Kidney capillary endothelial cell (primary cell): ENCODE measurements around the gene TEX261.
"Not testable (repeated sequence)": the region's sequence is repeated elsewhere in the genome, so short reads cannot be mapped to it uniquely, and the experiment has no call there.

Experiments used
- DNase-seq: peaks from one replicate; pipeline ENCODE4 v3.0.0-alpha.2; 2018; ENCODE audit warnings: low spot score

The TEX261 gene

DNA sequence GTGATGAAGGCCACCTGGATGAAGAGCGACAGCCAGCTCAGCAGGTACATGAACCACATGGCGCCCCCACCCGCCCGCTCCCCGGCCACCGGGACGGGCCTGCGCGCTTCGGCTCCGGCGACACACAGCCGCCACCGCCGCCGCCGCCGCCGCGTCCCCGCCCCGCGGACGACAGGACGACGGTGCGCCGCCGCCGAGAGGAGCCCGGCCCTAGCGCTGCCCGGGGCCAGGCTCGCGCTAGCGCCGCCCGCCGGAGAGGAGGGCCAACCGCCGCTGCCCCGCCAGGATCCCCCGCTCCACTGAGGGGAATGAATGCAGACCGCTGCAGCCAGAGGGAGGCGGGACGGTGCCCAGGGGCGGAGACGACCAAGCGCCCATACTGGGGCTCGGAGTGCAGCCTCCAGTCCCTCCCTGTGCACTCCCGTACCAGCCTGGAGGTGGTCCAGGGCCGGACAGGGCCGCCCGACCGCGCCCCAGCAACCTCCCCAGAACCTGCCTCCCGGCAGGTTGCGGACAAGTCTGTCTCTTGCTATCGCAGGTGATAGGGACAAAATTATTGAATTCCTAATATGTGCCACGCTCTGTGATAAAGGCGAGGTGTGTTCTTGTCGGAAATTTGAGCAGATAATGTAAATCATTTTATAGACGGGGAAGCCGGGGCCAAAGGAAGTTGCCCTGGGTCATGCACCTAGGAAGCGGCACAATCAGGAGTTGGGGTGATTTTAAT, at the start of gene TEX261:
TSS of gene TEX261 (minus strand) at position 175 of the 727 bp plus-strand sequence. CDS start at position 59, 116 bp downstream.
- peak; percentile 77 for DNase-seq

DNA sequence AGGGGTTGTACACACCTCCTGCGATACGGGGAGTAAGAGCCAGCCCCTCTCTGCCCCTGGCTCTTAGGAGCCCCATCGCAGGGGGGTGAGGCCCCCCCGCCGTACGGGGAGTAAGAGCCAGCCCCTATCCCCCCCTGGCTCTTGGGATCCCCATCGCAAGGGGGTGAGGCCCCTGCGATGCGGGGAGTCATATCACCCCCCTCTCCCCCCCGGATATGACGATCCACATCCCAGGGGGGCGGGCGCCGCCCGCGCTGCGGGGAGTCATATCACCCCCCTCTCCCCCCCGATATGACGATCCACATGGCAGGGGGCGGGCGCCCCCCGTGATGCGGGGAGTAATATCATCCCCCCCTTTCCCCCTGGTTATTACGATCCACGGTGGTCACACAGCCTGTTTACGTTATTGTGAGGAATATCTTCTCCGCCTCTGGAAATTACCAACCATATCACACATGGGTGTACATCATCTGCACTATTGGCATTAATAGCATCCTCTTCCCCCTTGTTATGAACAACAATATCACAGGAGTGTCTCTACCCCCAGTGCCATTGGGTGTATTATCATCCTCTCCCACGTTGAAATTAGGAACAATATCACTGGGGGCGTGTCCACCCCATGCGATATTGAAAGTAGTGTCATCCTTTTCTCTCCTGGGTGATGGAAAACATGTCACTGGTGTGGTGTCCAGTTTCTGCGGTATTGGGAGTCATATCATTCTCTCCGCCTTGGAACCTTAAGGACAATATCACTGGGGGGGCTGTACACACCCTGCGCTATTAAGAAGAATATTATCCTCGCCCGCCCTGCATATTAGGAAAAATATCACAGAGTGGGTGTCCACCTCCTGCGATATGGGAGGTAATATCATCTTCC, 49.1 kb upstream of the TEX261 start:
- no peak for DNase-seq

DNA sequence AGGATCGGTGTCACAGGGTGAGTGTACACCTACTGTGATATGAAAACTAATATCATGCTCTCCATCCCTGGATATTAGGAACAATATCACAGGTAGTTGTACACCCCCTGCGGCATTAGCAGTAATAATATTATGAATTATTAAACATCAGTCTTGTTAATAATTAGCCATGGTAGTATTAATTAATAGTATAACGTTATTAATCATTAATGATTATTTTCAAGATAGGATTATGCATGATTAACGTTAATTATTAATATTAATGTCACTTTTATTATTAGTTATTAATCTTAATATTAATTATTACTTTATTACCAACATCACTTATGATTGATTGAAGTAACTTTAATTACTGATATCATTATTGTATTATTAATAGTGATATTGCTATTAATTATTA, 47.6 kb upstream of the TEX261 start:
- no peak for DNase-seq

DNA sequence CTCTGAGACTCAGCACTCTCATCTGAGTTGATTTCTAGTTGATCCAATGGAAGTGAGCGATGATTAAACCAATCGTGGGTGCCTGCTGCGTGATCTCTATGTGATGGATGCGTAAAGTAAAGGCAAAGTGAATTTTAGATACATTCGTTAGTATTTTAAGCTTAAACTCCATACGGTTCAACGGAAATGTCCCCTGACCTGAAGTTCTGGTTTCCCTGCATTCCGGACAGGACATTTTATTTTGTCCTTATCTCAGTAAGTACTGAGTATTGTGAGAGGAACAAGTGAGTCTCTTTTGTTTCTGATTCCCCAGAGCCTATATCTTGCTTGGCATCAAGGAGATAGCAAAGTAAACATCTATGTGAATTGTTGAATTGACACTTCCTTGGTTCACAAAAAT, 41.6 kb upstream of the TEX261 start:
- not testable (repeated sequence) for DNase-seq

DNA sequence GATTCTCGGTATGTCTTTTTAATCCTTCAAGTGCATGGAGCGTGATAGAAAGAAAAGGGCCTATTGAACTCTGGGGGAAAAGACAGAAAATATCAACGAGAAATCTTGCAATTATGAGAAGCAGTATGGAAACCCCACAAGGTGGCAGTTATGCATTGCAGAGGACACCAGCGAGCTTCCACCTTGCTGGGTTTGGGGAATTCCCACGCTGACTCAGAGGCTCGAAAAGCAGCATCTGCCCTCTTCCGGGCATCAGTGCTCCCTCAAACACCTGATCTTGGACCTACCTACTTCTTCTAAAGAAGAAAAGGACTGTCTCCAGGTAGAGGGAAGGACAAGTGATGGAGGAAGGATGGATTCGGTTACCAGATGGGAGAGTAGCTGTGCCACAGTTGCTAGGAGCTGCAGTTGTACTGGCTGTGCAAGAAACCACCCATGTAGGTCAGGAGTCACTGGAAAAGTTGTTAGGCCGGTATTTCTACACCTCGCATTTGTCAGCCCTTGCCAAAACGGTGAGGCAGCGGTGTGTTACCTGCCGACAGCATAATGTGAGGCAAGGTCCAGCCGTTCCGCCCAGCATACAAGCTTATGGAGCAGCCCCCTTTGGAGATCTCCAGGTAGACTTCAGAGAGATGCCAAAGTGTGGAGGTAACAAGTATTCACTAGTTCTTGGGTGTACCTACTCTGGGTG, 29.0 kb upstream of the TEX261 start:
- DNase-seq, result not testable (repeated sequence)

DNA sequence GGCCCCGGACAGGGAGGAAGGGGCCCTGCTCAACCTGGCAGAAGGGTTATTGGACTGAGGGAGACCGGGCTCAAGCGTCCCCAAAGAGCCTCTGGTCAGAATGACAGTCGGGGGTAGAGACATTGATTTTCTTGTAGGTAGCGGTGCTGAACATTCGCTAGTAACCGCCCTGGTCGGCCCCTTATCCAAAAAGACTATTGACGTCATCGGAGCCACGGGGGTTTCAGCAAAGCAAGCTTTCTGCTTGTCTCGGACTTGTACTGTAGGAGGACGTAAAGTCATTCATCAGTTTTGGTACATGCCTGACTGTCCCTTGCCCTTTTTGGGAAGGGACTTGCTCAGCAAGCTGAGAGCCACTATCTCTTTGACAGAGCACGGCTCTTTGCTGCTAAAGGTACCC, 26.7 kb upstream of the TEX261 start:
- DNase-seq, result not testable (repeated sequence)

DNA sequence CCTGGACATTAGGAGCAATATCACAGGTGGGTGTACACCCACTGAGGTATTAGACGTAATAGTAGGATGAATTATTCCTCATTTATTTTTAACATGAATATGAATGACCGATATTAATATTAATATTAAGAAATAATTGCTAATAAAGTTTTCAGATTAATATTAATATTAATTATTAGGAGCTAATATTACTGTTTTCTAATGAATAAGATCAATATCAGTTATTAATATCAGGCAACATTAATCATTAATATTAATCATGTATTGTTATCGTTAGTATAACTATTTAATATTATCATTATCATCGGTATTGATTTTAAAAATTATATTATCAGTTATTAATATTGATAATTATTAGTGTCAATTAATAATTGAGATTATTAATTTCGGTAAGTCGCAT, 25.3 kb upstream of the TEX261 start:
- not testable (repeated sequence) for DNase-seq

DNA sequence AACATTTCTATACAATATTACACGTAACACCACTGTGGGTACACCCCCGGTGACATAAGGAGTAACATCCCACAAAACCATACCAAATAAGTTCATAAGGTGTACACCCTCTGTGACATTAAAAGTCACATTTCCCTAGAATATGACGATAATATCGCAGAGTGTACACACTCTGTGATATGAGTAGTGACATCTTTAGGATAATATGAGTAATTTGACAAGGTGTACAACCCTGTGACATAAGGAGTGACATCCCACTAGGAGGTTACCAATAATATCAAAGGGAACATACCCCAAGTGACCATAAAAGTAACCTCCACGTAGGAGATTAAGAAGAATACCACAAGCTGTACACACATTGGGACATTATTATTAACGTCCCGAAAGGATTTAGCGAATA, 24.0 kb upstream of the TEX261 start:
- DNase-seq, result no peak

DNA sequence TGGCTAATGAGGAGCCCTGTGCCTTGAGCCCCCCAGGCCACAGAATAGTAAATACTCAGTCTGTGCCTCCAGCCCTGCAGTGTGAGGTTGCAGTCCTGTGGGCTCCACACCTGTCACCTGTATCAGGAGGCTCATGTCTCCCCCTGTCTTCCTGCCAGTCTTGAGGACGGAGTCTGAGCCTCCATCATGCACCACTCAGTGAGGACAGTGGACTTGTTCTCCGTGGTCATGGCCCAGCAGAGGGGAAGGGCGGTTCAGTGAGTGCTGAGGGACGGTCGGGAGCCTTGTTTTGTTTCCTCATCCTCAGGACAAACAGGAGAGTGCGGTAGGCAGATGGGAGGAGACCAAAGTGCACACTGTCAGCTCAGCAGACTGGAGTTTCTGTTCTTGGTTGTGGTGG, 17.1 kb upstream of the TEX261 start:
- DNase-seq, result not testable (repeated sequence)

DNA sequence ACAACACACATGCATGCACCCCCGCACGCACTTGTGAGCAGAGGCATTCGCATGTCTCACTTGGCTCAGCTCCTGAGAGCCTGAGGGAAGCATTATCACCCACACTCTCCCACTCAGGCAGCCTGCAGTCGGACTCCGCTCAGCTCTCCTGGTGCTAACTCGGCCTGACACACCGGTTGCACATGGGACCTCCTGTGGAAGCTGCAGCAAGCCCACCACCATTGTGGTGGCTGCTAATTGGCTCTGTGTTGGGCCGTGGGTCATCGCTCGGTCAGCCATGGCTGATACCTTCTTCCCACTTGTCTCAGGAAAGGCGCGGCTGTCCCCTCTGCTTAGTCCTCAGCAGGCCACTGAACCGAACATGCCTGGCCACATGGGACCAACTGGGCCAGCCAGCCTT, 13.7 kb upstream of the TEX261 start:
- DNase-seq, result no peak

DNA sequence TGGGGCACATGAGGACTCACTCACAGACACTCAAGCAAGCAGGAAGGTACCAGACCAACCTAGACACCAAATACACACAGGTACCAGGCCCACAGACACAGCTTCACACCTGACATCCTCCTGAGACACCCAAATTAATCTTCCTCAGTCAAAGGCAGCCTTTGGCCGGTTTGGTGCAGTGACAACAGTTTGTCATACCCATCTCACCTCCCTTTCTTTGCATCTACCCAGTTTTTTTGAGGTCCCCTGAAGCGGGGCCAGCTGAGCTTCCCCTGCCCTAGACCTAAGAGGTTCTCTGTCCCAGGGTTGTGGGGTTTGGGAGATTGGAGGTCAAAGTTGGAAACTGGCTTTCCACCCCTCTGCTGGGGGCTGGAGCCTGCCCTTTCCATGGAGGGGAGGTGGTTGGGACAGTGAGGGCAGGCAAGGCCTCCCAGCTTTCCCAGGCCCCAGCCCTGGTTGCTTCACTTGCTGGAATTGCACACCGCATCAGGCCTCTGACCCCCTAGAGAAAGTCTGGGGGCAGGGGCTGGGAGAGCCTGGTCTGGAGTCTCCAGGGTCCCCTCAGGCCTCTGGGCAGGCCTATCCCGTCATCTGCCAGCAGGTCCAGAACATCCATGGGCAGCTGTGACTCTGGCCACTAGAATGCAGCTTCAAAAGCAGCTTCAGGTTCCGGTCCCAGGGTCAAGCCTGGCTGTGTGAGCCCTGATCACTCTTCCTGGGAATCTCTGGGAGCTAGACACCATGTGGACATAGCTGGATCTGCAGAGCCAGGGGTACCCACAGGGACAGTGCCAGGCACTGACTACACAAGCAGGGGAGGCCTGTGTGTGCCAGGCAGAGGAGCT, 12.5 kb upstream of the TEX261 start:
- no peak for DNase-seq

DNA sequence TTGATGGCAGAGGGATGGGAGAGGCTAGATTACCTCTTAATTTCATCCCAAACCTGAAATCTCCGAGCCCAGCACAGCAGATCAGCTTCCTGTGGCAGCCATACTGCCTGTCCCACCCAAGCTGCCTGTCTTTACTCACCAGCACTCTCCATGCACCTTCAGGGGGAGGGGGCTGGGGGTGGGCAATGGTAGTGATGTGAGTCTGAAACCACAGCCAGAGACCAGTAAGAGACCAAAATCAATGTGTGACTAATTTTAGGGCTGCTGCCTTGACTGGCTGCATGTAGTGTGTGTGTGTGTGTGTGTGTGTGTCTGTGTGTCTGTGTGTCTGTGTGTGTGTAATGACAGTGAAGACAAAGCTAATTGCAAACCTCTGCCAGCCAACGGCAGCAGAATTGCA, 11.7 kb upstream of the TEX261 start:
- DNase-seq, result no peak

DNA sequence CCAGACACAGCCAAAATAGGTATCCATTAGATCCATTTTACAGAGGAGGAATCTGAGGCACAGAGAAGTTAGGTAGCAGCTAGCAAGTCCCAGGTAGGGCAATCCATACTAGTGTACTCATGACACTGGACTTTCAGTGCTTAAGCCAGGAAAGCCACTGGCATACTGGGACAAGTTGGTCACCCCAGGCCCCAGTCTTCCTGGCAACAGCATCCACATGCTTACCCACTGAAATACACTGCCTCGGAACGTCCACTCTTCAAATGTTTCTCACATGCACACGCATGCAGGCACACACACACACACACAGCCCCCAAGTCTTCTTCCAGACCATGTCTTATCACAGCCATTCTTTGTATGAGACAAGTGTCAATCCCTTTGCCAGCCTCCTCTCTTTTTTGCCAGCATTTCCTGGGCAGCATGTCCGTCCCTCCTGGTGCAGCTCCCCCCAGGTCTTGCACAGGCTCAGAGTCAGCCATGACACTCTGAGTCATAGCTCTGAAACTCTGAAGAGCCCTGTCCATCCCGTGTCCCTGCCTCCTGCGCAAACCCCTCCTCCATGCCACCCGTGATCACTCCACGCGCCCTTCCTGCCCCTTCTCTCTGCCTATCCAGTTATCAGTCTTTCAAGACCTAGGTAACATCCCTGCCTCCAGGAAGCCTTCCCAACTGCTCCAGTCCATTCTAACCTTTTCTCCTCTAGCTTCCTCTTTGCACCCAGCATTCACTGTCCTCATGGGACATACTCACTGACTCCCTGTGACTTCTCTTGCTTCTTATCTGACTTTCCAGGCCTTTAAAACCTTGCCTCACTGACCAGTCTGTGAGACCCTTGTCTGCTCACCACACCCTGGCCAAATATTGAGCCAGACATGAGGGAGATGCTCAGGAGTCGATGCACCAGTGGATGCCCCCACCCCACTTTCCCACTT, 10.9 kb upstream of the TEX261 start:
- no peak for DNase-seq

DNA sequence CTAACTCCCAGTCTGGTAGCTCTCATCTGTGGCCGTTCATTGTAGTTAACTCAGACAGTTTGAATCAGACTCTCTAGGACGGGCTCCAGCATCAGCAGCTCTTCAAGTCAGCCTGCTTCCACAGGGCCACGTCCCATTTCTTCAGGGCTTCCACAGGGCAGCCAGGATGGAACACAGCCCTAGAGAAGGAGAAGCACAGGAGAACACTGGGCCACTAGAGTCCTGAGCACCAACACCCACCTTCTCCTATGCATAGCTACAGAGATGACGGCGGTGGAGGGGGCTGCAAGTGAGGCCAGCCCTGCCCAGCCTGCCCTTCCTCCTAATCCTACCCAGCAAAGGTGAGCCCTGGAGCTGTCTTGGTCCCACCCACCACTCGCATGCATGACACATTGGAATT, 10.2 kb upstream of the TEX261 start:
- no peak for DNase-seq

DNA sequence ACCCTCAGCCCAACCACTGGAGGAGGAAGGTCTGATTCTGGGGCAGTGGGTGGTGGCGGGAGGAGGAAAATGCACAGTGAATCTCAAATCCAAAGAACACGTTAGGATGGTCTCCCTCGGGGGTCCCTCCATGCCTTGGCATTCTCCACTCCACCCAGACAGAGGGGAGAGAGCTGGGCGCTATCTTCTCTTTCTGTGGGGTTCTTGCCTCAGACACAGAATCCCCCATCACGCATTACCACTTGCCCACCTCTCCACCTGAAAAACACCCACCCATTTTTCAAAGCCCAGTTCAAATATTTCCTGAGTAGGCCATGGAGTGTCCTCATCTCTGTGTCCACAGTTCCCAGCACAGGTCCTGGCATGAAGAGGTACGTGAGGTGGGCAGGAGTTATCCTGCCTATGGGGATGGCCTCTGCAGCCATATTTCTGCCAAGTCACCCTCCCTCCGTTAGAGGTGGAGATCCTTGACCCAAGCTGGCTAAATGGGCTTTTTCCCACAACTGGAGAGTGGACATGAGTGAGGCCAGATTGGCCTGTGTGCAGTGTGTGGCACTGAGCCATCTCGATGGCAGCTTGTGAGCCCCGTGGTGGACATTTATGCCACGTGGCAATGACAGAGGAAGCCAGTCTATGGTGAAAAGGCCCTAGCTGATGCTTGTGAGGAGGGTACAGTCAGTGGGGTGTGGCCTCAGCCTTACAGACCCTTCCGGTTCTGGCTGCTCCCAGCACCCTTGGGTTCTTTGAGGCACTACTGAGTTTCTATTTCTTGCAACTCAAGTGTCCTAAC, 9.5 kb upstream of the TEX261 start:
- no peak for DNase-seq

DNA sequence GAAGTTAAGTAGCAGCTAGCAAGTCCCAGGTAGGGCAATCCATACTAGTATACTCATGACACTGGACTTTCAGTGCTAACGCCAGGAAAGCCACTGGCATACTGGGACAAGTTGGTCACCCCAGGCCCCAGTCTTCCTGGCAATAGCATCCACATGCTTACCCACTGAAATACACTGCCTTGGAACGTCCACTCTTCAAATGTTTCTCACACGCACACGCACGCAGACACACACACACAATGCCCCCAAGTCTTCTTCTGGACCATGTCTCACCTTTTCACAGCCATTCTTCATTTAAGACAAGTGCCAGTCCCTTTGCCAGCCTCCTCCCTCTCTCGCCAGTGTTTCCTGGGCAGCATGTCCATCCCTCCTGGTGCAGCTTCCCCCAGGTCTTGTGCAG, 8.7 kb upstream of the TEX261 start:
- no peak for DNase-seq

DNA sequence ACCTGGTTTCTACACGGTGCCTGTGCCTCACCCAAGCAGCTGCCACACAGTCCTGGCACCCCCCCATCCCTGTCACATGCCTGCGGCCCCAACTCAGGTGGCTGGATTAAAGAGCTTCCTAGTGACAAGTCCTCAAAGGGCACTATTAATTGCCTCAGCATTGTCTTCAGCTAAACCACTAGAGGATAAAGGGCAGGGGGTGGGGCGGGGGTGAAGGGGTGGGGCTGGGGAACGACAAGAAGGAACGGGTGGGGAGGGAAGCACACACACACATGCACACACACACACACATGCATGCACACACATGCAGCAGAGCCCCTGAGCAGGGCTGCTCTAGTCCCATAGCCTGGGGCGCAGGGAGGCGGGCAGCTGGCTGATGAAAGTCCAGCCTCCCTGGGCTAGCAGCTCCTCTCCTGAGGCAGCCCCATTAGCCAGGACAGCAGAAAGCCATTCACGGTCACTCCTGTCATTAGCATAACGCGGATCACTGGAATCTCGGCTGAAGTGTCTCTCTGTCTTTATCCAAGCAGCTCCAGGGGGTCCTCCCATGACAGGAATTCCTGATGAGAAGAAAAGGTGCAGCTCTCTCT, 7.4 kb upstream of the TEX261 start:
- DNase-seq, result no peak

DNA sequence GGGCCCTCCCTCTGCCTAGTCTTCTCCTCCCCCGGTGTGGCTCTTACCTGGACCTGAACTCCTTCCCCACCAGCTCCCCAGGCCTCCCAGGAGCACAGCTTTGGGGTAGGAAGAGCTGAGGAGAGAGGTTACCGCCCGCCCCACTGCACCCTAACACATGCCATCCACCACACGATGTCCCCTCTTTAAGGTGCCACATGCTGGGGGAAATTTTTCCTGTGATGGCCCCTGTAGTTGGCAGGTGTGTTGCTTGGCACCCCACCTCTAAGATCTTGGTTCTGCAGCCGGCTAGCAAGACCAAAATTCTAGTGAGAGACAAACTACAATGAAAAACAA, 6.9 kb upstream of the TEX261 start:
- DNase-seq, result no peak

DNA sequence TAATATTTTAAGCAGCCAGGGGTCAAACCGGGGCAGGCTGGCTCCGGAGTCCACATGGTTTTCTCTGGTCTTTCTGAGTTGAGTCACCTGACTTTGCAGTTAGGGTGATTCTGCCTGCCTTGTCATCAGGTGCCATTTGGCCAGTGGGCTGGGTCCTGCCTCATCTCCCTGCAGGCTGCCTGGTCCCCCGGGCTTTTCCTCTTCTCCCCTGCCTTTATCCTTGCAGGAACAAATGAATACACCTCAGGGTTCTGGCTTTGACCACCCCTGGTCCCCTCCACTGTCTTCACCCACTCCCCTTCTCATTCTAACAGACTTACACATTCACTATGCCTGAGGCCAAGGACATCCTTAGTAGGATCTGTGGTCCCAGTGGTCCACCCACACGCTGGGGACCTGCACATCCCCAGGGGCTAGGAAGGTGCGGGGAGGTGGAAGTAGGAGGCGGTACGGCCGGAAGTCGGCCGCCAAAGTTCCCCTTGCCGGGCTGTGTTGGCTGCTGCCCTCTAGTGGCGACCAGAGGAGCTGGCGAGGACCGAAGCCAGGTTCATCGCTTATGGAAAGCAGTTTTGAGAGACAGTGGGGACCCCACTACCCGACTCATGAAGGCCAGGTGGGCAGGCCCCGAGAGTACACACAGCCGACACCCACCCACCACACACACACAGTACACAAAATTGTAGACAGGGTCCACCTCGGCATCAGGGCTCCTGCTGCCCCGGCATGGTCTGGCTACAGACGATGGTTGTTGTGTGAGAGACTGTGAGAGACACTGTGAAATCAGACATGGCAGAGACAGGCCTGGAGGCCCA, 6.3 kb upstream of the TEX261 start:
- DNase-seq, result peak; percentile 57
